Astrocyte (in vitro differentiated cells and primary cell): Measurements from ENCODE around the gene PRAMEF33. TPM values are rescaled to one million over a fixed set of nuclear protein-coding genes. Genes with fewer than 3 reads are reported as not detected.
"Not testable (repeated sequence)": the region's sequence is repeated elsewhere in the genome, so short reads cannot be mapped to it uniquely, and the experiment has no call there.

Experiments
- DNase-seq: peaks from one replicate; pipeline ENCODE4 v3.0.0-alpha.2; 2010; ENCODE audit warnings: low read depth
- FAIRE-seq: peaks from 2 replicates; lab custom pipeline; 2011; peaks lifted over from hg19 to GRCh38; lab: Jason Lieb, UNC
- H2AFZ ChIP-seq: 2 replicates; pipeline ENCODE4 v1.6.0; 2012; ENCODE audit warnings: low read depth, low read length, inconsistent platforms
- H3K27ac ChIP-seq: 2 replicates; pipeline ENCODE4 v1.5.1; 2011; ENCODE audit warnings: low read depth, low read length, inconsistent platforms
- H3K27me3 ChIP-seq: 2 replicates; pipeline ENCODE4 v1.6.0; 2011; ENCODE audit warnings: low read length, inconsistent platforms; ENCODE audit not compliant: insufficient read depth
- H3K36me3 ChIP-seq: 2 replicates; pipeline ENCODE4 v1.5.1; 2011; ENCODE audit warnings: low read length, inconsistent platforms; ENCODE audit not compliant: insufficient read depth
- H3K4me1 ChIP-seq: 2 replicates; pipeline ENCODE4 v1.5.1; 2011; ENCODE audit warnings: low read length, inconsistent platforms; ENCODE audit not compliant: insufficient read depth
- H3K4me2 ChIP-seq: 2 replicates; pipeline ENCODE4 v1.6.0; 2012; ENCODE audit warnings: low read length, inconsistent platforms
- H3K4me3 ChIP-seq: 2 replicates; pipeline ENCODE4 v1.5.1; 2011; ENCODE audit warnings: low read depth, mild to moderate bottlenecking, low read length, inconsistent platforms; ENCODE audit not compliant: insufficient read depth
- H3K79me2 ChIP-seq: 2 replicates; pipeline ENCODE4 v1.6.0; 2012; ENCODE audit warnings: mild to moderate bottlenecking, low read length, inconsistent platforms; ENCODE audit not compliant: insufficient read depth
- H3K9ac ChIP-seq: 2 replicates; pipeline ENCODE4 v1.6.0; 2012; ENCODE audit warnings: mild to moderate bottlenecking, low read length, inconsistent platforms
- H3K9me3 ChIP-seq: 2 replicates; pipeline ENCODE4 v1.5.1; 2012; ENCODE audit warnings: low read depth, mild to moderate bottlenecking, low read length, inconsistent platforms; ENCODE audit not compliant: insufficient read depth
- H4K20me1 ChIP-seq: 2 replicates; pipeline ENCODE4 v1.6.0; 2012; ENCODE audit warnings: low read length, inconsistent platforms; ENCODE audit not compliant: insufficient read depth
- H3K27ac Mint-ChIP-seq: one replicate; pipeline ENCODE4 v1.8.0; 2021; ENCODE audit warnings: mild to moderate bottlenecking, mixed read lengths; ENCODE audit not compliant: unreplicated experiment
- H3K27me3 Mint-ChIP-seq: one replicate; pipeline ENCODE4 v1.8.0; 2021; ENCODE audit warnings: low read depth, mixed read lengths; ENCODE audit not compliant: unreplicated experiment
- H3K36me3 Mint-ChIP-seq: one replicate; pipeline ENCODE4 v1.8.0; 2021; ENCODE audit warnings: low read depth, mixed read lengths; ENCODE audit not compliant: unreplicated experiment
- H3K4me1 Mint-ChIP-seq: one replicate; pipeline ENCODE4 v1.8.0; 2021; ENCODE audit warnings: low read depth, mixed read lengths; ENCODE audit not compliant: unreplicated experiment
- H3K4me3 Mint-ChIP-seq: one replicate; pipeline ENCODE4 v1.8.0; 2021; ENCODE audit warnings: mild to moderate bottlenecking, moderate library complexity, mixed read lengths; ENCODE audit not compliant: unreplicated experiment
- H3K9me3 Mint-ChIP-seq: one replicate; pipeline ENCODE4 v1.8.0; 2021; ENCODE audit warnings: mild to moderate bottlenecking, mixed read lengths; ENCODE audit not compliant: unreplicated experiment
- total RNA-seq: library from RNA; stranded (reverse); gene quantifications from 2 replicates; pipeline ENCODE4 v1.2.1, GENCODE V29; 2021

PRAMEF33 gene
- total RNA-seq, 1 donor from 2014 or later: not detected

DNA sequence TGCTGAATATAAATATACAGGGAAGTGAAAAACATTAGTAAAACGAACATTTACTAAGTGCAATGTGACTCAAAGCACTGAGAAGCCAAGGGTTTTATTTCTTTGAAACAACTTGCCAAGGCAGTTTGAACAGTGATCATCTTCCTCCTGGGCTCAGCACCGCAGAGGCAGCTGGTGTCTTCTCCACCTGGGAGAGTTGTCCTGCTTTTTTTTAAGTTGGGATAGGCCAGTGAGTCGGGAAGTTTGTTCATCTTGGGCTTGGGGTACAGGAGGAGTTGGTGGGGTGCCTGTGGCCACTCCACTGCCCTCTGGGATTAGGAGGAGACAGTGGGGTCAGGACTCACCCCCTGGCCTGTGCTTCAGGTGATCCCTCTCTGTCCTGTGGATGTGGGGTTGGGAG, 14.3 kb upstream of the PRAMEF33 start:
- H4K20me1 ChIP-seq, DNase-seq, H3K79me2 ChIP-seq, H3K9ac ChIP-seq, H3K4me1 ChIP-seq, H3K27ac ChIP-seq, H3K27ac Mint-ChIP-seq, H3K4me3 Mint-ChIP-seq, H3K4me3 ChIP-seq, H3K36me3 ChIP-seq, H2AFZ ChIP-seq, H3K9me3 ChIP-seq, H3K4me2 ChIP-seq, H3K36me3 Mint-ChIP-seq, H3K4me1 Mint-ChIP-seq, FAIRE-seq, H3K27me3 Mint-ChIP-seq, H3K27me3 ChIP-seq, H3K9me3 Mint-ChIP-seq: not testable (repeated sequence)

DNA sequence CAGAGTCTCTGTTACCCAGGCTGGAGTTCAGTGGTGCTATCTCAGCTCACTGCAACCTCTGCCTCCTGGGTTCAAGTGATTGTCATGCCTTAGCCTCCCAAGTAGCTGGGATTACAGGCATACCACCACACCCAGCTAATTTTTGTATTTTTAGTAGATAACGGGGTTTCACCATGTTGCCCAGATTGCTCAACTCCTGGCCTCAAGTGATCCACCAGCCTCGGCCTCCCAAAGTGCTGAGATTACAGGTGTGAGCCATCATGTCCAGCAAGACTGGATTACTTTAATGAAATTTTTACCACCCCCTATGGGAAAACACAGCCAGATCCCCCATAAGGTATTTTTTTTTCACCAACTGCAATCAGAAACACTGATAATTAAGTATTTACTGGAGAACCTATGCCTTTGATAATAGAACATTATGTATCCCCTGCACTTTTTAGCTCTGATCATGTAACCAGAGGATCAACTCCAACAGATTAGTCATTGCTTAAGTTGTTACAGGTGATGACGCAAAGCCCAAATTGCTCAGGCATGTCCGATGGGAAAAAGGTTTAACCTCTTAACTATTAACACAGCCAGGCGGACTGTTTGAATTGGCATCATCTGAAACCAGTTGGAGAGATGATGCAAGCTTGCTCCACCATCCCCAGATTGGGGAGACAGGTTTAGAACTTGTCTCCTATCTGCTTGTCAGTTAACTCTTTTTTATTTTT, 6.0 kb upstream of the PRAMEF33 start:
- not testable (repeated sequence) for H4K20me1 ChIP-seq, H3K9ac ChIP-seq, H3K36me3 ChIP-seq, H3K4me3 ChIP-seq, H2AFZ ChIP-seq, H3K4me1 ChIP-seq, H3K27me3 Mint-ChIP-seq, H3K9me3 Mint-ChIP-seq, H3K4me3 Mint-ChIP-seq, H3K27ac ChIP-seq, H3K27me3 ChIP-seq, H3K9me3 ChIP-seq, H3K27ac Mint-ChIP-seq, H3K4me2 ChIP-seq, H3K4me1 Mint-ChIP-seq, FAIRE-seq, H3K79me2 ChIP-seq, H3K36me3 Mint-ChIP-seq, DNase-seq

DNA sequence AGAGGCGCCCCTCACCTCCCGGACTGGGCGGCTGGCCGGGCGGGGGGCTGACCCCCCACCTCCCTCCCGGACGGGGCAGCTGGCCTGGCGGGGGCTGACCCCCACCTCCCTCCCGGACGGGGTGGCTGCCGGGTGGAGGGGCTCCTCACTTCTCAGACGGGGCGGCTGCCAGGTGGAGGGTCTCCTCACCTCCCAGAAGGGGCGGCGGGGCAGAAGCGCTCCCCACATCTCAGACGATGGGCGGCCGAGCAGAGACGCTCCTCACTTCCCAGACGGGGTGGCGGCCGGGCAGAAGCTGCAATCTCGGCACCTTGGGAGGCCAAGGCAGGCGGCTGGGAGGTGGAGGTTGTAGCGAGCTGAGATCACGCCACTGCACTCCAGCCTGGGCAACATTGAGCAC, 4.6 kb upstream of the PRAMEF33 start:
- H3K27me3 ChIP-seq, H3K27me3 Mint-ChIP-seq, H3K27ac Mint-ChIP-seq, H3K4me1 Mint-ChIP-seq, H3K9me3 ChIP-seq, H3K36me3 Mint-ChIP-seq, FAIRE-seq, H3K4me3 Mint-ChIP-seq, H3K9ac ChIP-seq, DNase-seq, H4K20me1 ChIP-seq, H3K4me1 ChIP-seq, H3K27ac ChIP-seq, H2AFZ ChIP-seq, H3K36me3 ChIP-seq, H3K4me3 ChIP-seq, H3K4me2 ChIP-seq, H3K79me2 ChIP-seq, H3K9me3 Mint-ChIP-seq: not testable (repeated sequence)

DNA sequence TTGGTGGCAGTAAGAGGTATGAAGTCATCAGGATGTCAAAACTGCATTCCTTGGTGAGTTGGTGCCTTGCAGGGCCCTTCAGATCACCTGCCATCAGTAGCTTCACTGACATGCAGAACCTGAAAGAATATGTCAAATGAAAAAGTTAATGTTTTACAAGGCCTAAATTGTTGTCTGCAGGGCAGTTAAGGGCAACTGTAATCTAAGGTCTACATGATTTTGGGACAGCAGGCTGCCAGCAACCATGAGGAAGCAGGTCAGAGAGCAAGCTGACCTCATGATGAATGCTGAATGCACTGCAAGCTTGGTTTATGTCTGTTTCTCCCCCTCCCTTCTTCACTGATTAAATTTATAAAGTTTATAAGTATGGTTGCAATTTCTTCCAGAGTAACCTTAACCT, 1.1 kb upstream of the PRAMEF33 start:
- not testable (repeated sequence) for H3K9ac ChIP-seq, H3K27ac Mint-ChIP-seq, H3K27me3 Mint-ChIP-seq, H4K20me1 ChIP-seq, H3K36me3 Mint-ChIP-seq, H3K27ac ChIP-seq, H3K4me1 ChIP-seq, DNase-seq, H3K36me3 ChIP-seq, H3K27me3 ChIP-seq, H3K4me3 ChIP-seq, H3K9me3 ChIP-seq, H3K79me2 ChIP-seq, H3K9me3 Mint-ChIP-seq, H3K4me2 ChIP-seq, H3K4me1 Mint-ChIP-seq, FAIRE-seq, H2AFZ ChIP-seq, H3K4me3 Mint-ChIP-seq

GRCh38 chr1:13315281-13315680, 11.9 kb downstream of the PRAMEF33 start, which contains the start of gene PRAMEF15:
Gene PRAMEF15, plus strand, starts transcription at chr1:13315581. Its CDS starts 2,827 bp downstream, at chr1:13318408.
- not testable (repeated sequence) for H3K36me3 ChIP-seq, H3K27ac ChIP-seq, H3K9me3 ChIP-seq, H3K79me2 ChIP-seq, H3K27me3 Mint-ChIP-seq, DNase-seq, H3K9ac ChIP-seq, FAIRE-seq, H3K4me1 ChIP-seq, H3K4me2 ChIP-seq, H3K4me1 Mint-ChIP-seq, H3K4me3 ChIP-seq, H3K36me3 Mint-ChIP-seq, H3K9me3 Mint-ChIP-seq, H3K27ac Mint-ChIP-seq, H2AFZ ChIP-seq, H3K27me3 ChIP-seq, H4K20me1 ChIP-seq, H3K4me3 Mint-ChIP-seq

DNA sequence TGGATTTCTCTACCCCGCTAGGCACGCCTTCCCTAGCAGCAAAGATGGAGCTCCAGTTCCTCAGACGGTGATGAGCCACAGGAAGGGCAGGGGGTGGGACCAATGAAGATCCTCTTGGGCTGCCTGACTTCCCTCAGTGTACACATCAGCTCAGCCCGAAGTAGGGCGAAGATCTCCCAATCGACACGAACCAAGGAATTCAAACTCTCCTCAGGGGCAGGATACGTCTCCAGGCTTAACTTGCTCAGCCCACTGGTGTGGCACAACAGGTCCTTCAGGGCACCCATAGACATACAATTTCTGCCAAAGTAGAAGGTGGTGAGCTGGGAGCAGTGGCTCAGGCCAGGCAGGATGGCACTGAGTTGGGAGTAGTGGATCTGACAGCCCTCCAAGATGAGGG, 39.2 kb downstream of the PRAMEF33 start:
- not testable (repeated sequence) for H3K79me2 ChIP-seq, H3K27ac ChIP-seq, H2AFZ ChIP-seq, H3K9me3 ChIP-seq, H4K20me1 ChIP-seq, H3K27me3 Mint-ChIP-seq, H3K4me3 ChIP-seq, H3K27ac Mint-ChIP-seq, H3K36me3 ChIP-seq, H3K4me3 Mint-ChIP-seq, H3K9me3 Mint-ChIP-seq, H3K4me1 Mint-ChIP-seq, H3K4me1 ChIP-seq, H3K36me3 Mint-ChIP-seq, H3K9ac ChIP-seq, H3K4me2 ChIP-seq, DNase-seq, FAIRE-seq, H3K27me3 ChIP-seq
